ENCODE results near the gene KCNN4.

- TF ChIP-seq FOSL1 (CRISPR knock-in tag; IDR thresholded peaks at IDR 0.05; ENCODE audit: borderline replicate concordance) (no peak), NFIC (IDR thresholded peaks at IDR 0.05; ENCODE audit: low read length) (no peak), SCMH1 (CRISPR knock-in tag; IDR thresholded peaks at IDR 0.05; ENCODE audit: borderline replicate concordance) (no peak)
- TF ChIP-seq, protein P1, sequence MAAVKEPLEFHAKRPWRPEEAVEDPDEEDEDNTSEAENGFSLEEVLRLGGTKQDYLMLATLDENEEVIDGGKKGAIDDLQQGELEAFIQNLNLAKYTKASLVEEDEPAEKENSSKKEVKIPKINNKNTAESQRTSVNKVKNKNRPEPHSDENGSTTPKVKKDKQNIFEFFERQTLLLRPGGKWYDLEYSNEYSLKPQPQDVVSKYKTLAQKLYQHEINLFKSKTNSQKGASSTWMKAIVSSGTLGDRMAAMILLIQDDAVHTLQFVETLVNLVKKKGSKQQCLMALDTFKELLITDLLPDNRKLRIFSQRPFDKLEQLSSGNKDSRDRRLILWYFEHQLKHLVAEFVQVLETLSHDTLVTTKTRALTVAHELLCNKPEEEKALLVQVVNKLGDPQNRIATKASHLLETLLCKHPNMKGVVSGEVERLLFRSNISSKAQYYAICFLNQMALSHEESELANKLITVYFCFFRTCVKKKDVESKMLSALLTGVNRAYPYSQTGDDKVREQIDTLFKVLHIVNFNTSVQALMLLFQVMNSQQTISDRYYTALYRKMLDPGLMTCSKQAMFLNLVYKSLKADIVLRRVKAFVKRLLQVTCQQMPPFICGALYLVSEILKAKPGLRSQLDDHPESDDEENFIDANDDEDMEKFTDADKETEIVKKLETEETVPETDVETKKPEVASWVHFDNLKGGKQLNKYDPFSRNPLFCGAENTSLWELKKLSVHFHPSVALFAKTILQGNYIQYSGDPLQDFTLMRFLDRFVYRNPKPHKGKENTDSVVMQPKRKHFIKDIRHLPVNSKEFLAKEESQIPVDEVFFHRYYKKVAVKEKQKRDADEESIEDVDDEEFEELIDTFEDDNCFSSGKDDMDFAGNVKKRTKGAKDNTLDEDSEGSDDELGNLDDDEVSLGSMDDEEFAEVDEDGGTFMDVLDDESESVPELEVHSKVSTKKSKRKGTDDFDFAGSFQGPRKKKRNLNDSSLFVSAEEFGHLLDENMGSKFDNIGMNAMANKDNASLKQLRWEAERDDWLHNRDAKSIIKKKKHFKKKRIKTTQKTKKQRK (IDR thresholded peaks at IDR 0.05; ENCODE audit: low read length) = no peak
- TF ChIP-seq, protein P2, sequence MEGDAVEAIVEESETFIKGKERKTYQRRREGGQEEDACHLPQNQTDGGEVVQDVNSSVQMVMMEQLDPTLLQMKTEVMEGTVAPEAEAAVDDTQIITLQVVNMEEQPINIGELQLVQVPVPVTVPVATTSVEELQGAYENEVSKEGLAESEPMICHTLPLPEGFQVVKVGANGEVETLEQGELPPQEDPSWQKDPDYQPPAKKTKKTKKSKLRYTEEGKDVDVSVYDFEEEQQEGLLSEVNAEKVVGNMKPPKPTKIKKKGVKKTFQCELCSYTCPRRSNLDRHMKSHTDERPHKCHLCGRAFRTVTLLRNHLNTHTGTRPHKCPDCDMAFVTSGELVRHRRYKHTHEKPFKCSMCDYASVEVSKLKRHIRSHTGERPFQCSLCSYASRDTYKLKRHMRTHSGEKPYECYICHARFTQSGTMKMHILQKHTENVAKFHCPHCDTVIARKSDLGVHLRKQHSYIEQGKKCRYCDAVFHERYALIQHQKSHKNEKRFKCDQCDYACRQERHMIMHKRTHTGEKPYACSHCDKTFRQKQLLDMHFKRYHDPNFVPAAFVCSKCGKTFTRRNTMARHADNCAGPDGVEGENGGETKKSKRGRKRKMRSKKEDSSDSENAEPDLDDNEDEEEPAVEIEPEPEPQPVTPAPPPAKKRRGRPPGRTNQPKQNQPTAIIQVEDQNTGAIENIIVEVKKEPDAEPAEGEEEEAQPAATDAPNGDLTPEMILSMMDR (CRISPR knock-in tag; IDR thresholded peaks at IDR 0.05) = no peak
Observed at GRCh38 chr19:43776286-43776685, 4.5 kb downstream of the KCNN4 start.
